H7 (cell line): ENCODE measurements around the gene CRTAC1. TPM values are rescaled to one million over a fixed set of nuclear protein-coding genes. Genes with fewer than 3 reads are reported as not detected.

Source experiments
- DNase-seq: peaks from one replicate; pipeline ENCODE4 v3.0.0; 2012
- H3K27me3 ChIP-seq: 2 replicates; pipeline ENCODE4 v1.6.0; 2011; ENCODE audit warnings: mild to moderate bottlenecking, low read length; ENCODE audit not compliant: control insufficient read depth, insufficient read depth
- H3K36me3 ChIP-seq: replicated peaks from 2 replicates; pipeline ENCODE4 v1.5.1; 2011; ENCODE audit warnings: low read length; ENCODE audit not compliant: control insufficient read depth, insufficient read depth
- H3K4me3 ChIP-seq: 2 replicates; pipeline ENCODE4 v1.5.1; 2011; ENCODE audit warnings: low read depth, mild to moderate bottlenecking, control low read depth, low read length, moderate library complexity; ENCODE audit not compliant: insufficient read depth
- total RNA-seq: library from RNA; depleted of rRNA; stranded (reverse); fragments of >200 nt; shearing (Covaris generic); gene quantifications from 2 replicates; pipeline ENCODE4 v1.2.3, GENCODE V29; 2014; rRNA removed

Gene CRTAC1
- total RNA-seq: 0.03 and 0.63 TPM in 2 replicates

- peaks cover 68% of the 10 kb centered on the region for H3K27me3 ChIP-seq
- peak; percentile 99 for DNase-seq
- no peaks in the 10 kb centered on the region for H3K36me3 ChIP-seq
- H3K4me3 ChIP-seq: peak within 1 kb of the TSS; percentile 61
Observed at GRCh38 chr10:98030093-98030821, at the start of gene CRTAC1. Gene CRTAC1, minus strand, starts transcription at chr10:98030621. Its CDS starts 149 bp downstream, at chr10:98030472.

- no peak for DNase-seq
- Histone ChIP-seq H3K36me3 (no peaks in the 10 kb centered on the region), H3K27me3 (no peaks in the 10 kb centered on the region; the same call in 1 of the 2 replicates), H3K4me3 (no peak overlapping the region)
Observed at GRCh38 chr10:98078774-98079173, 48.4 kb upstream of the CRTAC1 start.

GRCh38 chr10:98077223-98077622, 46.8 kb upstream of the CRTAC1 start:
- no peaks in the 10 kb centered on the region; the same call in 1 of the 2 replicates for H3K27me3 ChIP-seq
- no peak overlapping the region for H3K4me3 ChIP-seq
- no peaks in the 10 kb centered on the region for H3K36me3 ChIP-seq

GRCh38 chr10:98076086-98076485, 45.7 kb upstream of the CRTAC1 start:
- DNase-seq: no peak
- H3K4me3 ChIP-seq: no peak overlapping the region
- H3K36me3 ChIP-seq: no peaks in the 10 kb centered on the region
- H3K27me3 ChIP-seq: no peaks in the 10 kb centered on the region; the same call in 1 of the 2 replicates

More at GRCh38 chr10:98077223-98077622, 46.8 kb upstream of the CRTAC1 start:
- no peak for DNase-seq

- no peaks in the 10 kb centered on the region for H3K36me3 ChIP-seq
- H3K27me3 ChIP-seq: no peaks in the 10 kb centered on the region; the same call in 1 of the 2 replicates
- H3K4me3 ChIP-seq: no peak overlapping the region
- DNase-seq: peak; percentile 41
Observed at GRCh38 chr10:98074315-98074911, 44.0 kb upstream of the CRTAC1 start.

GRCh38 chr10:98067165-98067564, 36.7 kb upstream of the CRTAC1 start:
- Histone ChIP-seq H3K36me3 (no peaks in the 10 kb centered on the region), H3K4me3 (no peak overlapping the region), H3K27me3 (no peaks in the 10 kb centered on the region; the same call in 1 of the 2 replicates)
- DNase-seq: no peak

GRCh38 chr10:98063740-98064027, 33.3 kb upstream of the CRTAC1 start:
- no peak for DNase-seq
- Histone ChIP-seq H3K27me3 (no peaks in the 10 kb centered on the region), H3K4me3 (no peak overlapping the region), H3K36me3 (no peaks in the 10 kb centered on the region)

- H3K27me3 ChIP-seq: no peaks in the 10 kb centered on the region; the same call in 1 of the 2 replicates
- no peak for DNase-seq
- H3K36me3 ChIP-seq: no peaks in the 10 kb centered on the region
- H3K4me3 ChIP-seq: no peak overlapping the region
Observed at GRCh38 chr10:98062424-98062823, 32.0 kb upstream of the CRTAC1 start.

- Histone ChIP-seq H3K4me3 (no peak overlapping the region), H3K27me3 (no peaks in the 10 kb centered on the region; the same call in 1 of the 2 replicates), H3K36me3 (no peaks in the 10 kb centered on the region)
- no peak for DNase-seq
Observed at GRCh38 chr10:98060079-98060478, 29.7 kb upstream of the CRTAC1 start.

GRCh38 chr10:98058295-98058694, 27.9 kb upstream of the CRTAC1 start:
- Histone ChIP-seq H3K4me3 (no peak overlapping the region), H3K27me3 (no peaks in the 10 kb centered on the region; the same call in 1 of the 2 replicates), H3K36me3 (no peaks in the 10 kb centered on the region)
- no peak for DNase-seq

GRCh38 chr10:98055841-98056516, 25.6 kb upstream of the CRTAC1 start:
- Histone ChIP-seq H3K36me3 (no peaks in the 10 kb centered on the region), H3K27me3 (peaks cover 2% of the 10 kb centered on the region; the same call in 1 of the 2 replicates), H3K4me3 (no peak overlapping the region)
- DNase-seq: peak; percentile 70

- H3K36me3 ChIP-seq: no peaks in the 10 kb centered on the region
- H3K27me3 ChIP-seq: 0 out of 2 replicates have a peak, but pooled peaks cover 2% of the 10 kb centered on the region
- DNase-seq: no peak
- H3K4me3 ChIP-seq: no peak overlapping the region
Observed at GRCh38 chr10:98047009-98047741, 16.8 kb upstream of the CRTAC1 start.

- H3K36me3 ChIP-seq: no peaks in the 10 kb centered on the region
- H3K27me3 ChIP-seq: no peaks in the 10 kb centered on the region
- H3K4me3 ChIP-seq: no peak overlapping the region
- peak; percentile 78 for DNase-seq
Observed at GRCh38 chr10:98045785-98046389, 15.5 kb upstream of the CRTAC1 start.
